ENCODE data around the gene TMEM100.
A peak's percentile ranks its signal among the peaks of the same experiment; 100 is the strongest.

Gene TMEM100

DNA sequence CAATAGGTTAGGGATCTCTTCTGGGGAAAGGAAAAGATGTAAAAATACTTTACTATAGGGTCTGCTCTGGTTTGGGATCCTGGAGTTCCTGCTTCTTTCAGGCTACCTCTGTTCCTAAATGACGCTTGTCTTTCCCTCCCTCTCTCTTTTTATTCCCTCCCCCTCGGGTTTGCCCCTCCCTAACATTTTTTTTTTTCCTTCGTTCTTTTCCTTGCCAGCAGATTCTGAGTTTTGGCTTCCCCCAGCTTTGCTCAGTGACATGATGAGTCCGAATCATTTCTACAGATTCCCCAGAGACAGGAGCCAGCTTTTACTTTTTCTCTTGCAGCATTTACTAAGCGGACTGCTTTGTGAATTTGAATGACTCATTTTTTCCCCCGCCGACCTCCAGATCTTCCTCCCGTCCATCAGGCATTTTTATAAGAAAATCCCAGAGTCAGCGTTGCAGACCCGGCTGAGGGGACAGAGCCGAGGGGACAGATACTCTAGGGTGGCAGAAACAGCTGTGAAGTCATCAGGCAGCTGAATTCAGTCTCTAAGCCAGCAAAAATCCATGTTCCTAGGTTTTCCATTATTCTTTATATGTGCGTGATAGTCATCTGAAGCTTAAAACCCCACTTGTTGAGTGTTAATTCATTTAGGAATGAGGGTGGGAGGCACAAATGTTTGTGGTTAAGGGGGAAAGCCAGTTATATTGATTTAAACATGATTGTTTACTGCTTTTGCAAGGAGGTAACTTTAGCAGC, at the start of gene TMEM100:
Gene TMEM100 (minus strand): TSS at position 123 of the 746 bp plus-strand sequence. CDS start 1,794 bp downstream, outside the sequence.
- Mint-ChIP-seq H3K4me3 (no peak within 1 kb of the TSS), H3K27ac (no peak within 1 kb of the TSS), H3K9me3 (no peaks in the 10 kb centered on the region), H3K36me3 (no peaks in the 10 kb centered on the region), H3K4me1 (no peaks in the 10 kb centered on the region), H3K27me3 (peaks cover 32% of the 10 kb centered on the region)

DNA sequence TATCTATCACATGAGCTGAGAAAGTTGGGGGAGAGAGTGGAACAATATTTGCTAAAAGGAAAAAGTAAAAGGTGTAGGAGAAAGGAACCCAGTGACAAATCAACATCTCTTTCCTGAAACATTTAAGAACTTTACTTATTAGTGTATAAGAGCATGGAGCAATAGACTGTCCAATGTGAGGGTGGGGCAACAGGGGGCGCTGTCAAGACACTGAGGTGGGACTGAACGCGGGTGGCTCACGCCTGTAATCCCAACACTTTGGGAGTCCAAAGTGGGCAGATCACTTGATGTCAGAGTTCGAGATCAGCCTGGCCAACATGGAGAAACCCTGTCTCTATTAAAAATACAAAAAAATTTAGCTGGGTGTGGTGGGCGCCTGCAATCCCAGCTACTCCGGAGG, 49.4 kb upstream of the TMEM100 start:
- no peaks in the 10 kb centered on the region for H3K9me3 Mint-ChIP-seq
- H3K27me3 Mint-ChIP-seq = no peaks in the 10 kb centered on the region
- no peaks in the 10 kb centered on the region for H3K4me1 Mint-ChIP-seq
- no peak overlapping the region for H3K27ac Mint-ChIP-seq
- no peak overlapping the region for H3K4me3 Mint-ChIP-seq
- H3K36me3 Mint-ChIP-seq = peaks cover 16% of the 10 kb centered on the region

- no peaks in the 10 kb centered on the region for H3K9me3 Mint-ChIP-seq
- no peaks in the 10 kb centered on the region for H3K27me3 Mint-ChIP-seq
- no peak overlapping the region for H3K27ac Mint-ChIP-seq
- H3K36me3 Mint-ChIP-seq = peaks cover 8% of the 10 kb centered on the region
- no peak overlapping the region for H3K4me3 Mint-ChIP-seq
- no peaks in the 10 kb centered on the region for H3K4me1 Mint-ChIP-seq
These were observed 47.7 kb upstream of the TMEM100 start for GRCh38 chr17:55770196-55770870.

- no peak overlapping the region for H3K27ac Mint-ChIP-seq
- H3K4me3 Mint-ChIP-seq = no peak overlapping the region
- no peaks in the 10 kb centered on the region for H3K4me1 Mint-ChIP-seq
- H3K9me3 Mint-ChIP-seq = no peaks in the 10 kb centered on the region
- no peaks in the 10 kb centered on the region for H3K27me3 Mint-ChIP-seq
- H3K36me3 Mint-ChIP-seq = peaks cover 8% of the 10 kb centered on the region
These were observed 46.9 kb upstream of the TMEM100 start for GRCh38 chr17:55769625-55770000.

DNA sequence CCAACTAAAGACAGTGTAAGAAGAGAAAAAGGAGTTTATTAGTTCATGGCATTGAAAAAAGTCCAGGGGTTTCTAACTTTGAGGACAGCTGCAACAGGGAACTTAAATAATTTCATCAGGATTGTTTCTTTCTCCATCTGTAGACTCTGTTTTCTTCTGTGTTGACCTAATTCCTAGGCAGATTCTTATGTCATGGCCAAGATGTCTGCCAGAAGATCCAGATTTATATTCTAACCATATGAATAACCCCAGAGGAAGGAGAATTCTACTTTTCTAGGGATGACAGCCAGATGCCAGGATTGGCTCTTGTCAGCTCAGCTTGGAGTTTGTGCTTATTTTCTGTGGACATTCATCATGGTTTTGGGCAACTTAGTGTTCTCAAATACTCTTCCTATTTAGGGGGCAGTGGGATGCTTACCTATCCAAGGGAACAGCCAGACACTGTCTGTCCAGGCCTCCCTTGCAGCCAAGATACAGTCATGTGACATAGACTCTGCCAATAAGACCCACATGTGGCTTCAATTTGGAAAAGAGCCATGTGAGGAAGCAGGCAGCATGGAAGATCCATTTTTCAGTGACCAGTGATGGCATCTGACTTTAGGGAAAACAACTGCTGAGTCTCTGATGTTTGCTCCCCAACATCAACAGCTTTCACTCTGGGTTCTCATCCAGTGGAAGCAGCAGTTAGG, 46.4 kb upstream of the TMEM100 start:
- peaks cover 8% of the 10 kb centered on the region for H3K36me3 Mint-ChIP-seq
- no peak overlapping the region for H3K27ac Mint-ChIP-seq
- H3K9me3 Mint-ChIP-seq = no peaks in the 10 kb centered on the region
- H3K27me3 Mint-ChIP-seq = no peaks in the 10 kb centered on the region
- no peaks in the 10 kb centered on the region for H3K4me1 Mint-ChIP-seq
- no peak overlapping the region for H3K4me3 Mint-ChIP-seq

- Mint-ChIP-seq H3K4me3 (no peak overlapping the region), H3K36me3 (no peaks in the 10 kb centered on the region), H3K4me1 (no peaks in the 10 kb centered on the region), H3K9me3 (no peaks in the 10 kb centered on the region), H3K27ac (no peak overlapping the region), H3K27me3 (no peaks in the 10 kb centered on the region)
These were observed 42.8 kb upstream of the TMEM100 start for GRCh38 chr17:55765472-55765871.

- H3K9me3 Mint-ChIP-seq = no peaks in the 10 kb centered on the region
- H3K27me3 Mint-ChIP-seq = no peaks in the 10 kb centered on the region
- no peak overlapping the region for H3K4me3 Mint-ChIP-seq
- no peak overlapping the region for H3K27ac Mint-ChIP-seq
- H3K4me1 Mint-ChIP-seq = no peaks in the 10 kb centered on the region
- H3K36me3 Mint-ChIP-seq = no peaks in the 10 kb centered on the region
These were observed 41.9 kb upstream of the TMEM100 start for GRCh38 chr17:55764610-55765009.

DNA sequence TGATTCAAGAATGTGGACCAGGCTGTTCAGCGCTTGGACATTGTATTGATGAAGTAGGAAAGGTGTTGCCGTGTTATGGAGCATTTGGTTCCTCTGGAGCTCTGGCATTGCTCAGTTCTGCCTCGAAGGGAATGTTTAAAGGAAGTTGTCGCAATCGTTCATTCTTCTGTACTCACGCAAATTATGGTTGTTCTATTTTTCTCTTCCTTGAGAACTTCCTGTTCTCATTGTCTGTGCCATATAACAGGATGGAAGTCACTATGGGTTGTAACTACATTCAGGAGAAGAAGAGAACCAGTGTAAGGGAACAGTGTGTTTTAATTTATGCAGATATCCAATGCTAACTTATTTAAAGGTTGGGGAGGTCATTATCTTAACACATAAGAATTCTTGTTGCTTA, 41.2 kb upstream of the TMEM100 start:
- H3K36me3 Mint-ChIP-seq = no peaks in the 10 kb centered on the region
- no peaks in the 10 kb centered on the region for H3K9me3 Mint-ChIP-seq
- no peak overlapping the region for H3K27ac Mint-ChIP-seq
- no peaks in the 10 kb centered on the region for H3K27me3 Mint-ChIP-seq
- H3K4me3 Mint-ChIP-seq = no peak overlapping the region
- H3K4me1 Mint-ChIP-seq = no peaks in the 10 kb centered on the region

GRCh38 chr17:55762086-55762858, 39.6 kb upstream of the TMEM100 start:
- no peaks in the 10 kb centered on the region for H3K9me3 Mint-ChIP-seq
- H3K27ac Mint-ChIP-seq = no peak overlapping the region
- no peaks in the 10 kb centered on the region for H3K27me3 Mint-ChIP-seq
- no peak overlapping the region for H3K4me3 Mint-ChIP-seq
- no peaks in the 10 kb centered on the region for H3K36me3 Mint-ChIP-seq
- no peaks in the 10 kb centered on the region for H3K4me1 Mint-ChIP-seq

GRCh38 chr17:55760643-55761355, 38.1 kb upstream of the TMEM100 start:
- no peak overlapping the region for H3K4me3 Mint-ChIP-seq
- no peaks in the 10 kb centered on the region for H3K36me3 Mint-ChIP-seq
- H3K27ac Mint-ChIP-seq = no peak overlapping the region
- no peaks in the 10 kb centered on the region for H3K4me1 Mint-ChIP-seq
- no peaks in the 10 kb centered on the region for H3K9me3 Mint-ChIP-seq
- H3K27me3 Mint-ChIP-seq = no peaks in the 10 kb centered on the region

DNA sequence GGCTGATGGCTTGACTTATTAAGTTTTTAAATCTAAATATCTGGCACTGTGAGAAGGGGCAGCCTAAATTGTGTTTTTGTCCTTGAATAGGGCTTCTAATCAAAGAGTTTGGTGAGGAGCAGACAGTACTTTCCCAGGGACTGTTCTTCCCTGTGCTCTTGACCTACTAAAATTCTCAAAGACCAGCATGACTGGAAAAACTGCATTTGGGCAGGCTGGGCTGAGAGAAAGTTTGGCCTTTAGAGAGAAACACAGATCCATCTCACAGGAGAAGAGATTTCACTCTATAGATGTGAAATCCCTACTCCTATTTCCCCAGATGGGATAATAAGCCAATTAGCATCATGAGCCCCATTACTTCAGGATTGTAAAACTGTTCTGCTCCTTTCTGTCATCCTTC, 35.5 kb upstream of the TMEM100 start:
- Mint-ChIP-seq H3K27ac (no peak overlapping the region), H3K4me1 (no peaks in the 10 kb centered on the region)

DNA sequence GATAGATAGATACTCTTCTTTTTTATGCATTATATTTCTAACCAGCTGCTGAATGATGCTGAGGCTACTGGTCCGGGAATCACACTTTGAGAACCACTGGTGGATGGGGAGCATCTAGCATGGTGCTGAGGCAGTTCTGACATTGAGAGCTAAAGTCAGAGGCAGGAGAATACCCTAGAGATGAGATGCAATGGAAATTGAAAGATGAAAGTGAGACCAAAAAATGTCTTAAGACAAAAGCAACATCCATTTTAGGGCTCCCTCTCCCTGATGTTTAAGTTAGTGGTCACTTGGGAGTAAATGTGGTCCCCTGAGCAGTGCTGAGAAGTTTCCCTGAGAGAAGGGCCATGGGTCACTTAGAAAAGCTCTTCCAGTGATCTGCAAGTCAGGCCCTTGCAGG, 35.0 kb upstream of the TMEM100 start:
- Mint-ChIP-seq H3K4me3 (no peak overlapping the region), H3K36me3 (no peaks in the 10 kb centered on the region), H3K27me3 (no peaks in the 10 kb centered on the region), H3K4me1 (no peaks in the 10 kb centered on the region), H3K27ac (no peak overlapping the region), H3K9me3 (no peaks in the 10 kb centered on the region)

More for the DNA sequence above, 35.5 kb upstream of the TMEM100 start:
- no peak overlapping the region for H3K4me3 Mint-ChIP-seq
- H3K27me3 Mint-ChIP-seq = no peaks in the 10 kb centered on the region
- H3K9me3 Mint-ChIP-seq = no peaks in the 10 kb centered on the region
- no peaks in the 10 kb centered on the region for H3K36me3 Mint-ChIP-seq

DNA sequence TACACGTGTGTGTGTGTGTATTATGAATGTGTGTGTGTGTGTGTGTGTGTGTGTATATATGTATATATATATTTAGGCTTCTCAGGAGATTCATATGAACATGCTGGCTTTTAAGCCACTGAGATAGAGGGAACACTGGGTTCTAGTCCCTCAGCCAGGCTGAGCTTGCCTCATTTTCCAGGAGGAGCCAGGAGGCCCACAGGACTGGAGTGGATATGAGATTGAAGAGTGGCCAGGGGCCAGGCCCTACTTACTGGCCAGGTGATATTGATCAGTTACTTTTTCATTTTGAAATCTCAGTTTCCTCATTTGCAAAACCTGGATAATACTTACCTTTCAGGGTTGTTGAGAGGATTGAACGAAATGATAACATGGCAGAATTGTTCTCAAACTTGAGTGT, 34.0 kb upstream of the TMEM100 start:
- H3K4me3 Mint-ChIP-seq = no peak overlapping the region
- H3K27ac Mint-ChIP-seq = no peak overlapping the region
- no peaks in the 10 kb centered on the region for H3K9me3 Mint-ChIP-seq
- H3K4me1 Mint-ChIP-seq = peaks cover 6% of the 10 kb centered on the region
- no peaks in the 10 kb centered on the region for H3K27me3 Mint-ChIP-seq
- H3K36me3 Mint-ChIP-seq = no peaks in the 10 kb centered on the region

DNA sequence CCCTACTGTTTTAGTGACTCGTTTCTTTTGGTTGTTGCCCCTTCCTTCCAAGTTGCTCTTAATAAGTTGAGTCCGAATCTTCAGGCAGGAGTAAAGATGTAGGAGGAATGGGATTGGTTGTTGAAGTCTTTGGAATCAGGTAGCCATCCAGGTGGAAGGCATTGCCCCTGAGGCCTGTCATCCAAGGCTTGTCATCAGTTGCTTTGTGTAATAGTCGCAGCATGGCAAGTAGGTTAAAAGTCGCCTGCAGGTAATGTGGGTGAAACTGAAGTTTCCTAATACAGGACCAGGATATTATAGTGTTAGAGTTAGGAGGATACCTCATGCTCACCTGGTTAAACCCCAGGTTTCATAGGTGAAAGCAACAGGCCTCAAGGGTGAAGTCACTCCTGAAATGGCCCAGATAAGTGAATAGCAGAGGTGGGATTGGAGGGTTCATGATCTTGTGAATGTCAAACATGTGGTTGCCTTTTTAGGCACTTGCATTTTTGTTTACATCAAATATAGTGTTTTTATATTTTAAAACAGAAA, 29.1 kb upstream of the TMEM100 start:
- Mint-ChIP-seq H3K4me3 (peak overlapping the region; percentile 72), H3K9me3 (no peaks in the 10 kb centered on the region), H3K36me3 (no peaks in the 10 kb centered on the region), H3K27me3 (peaks cover 8% of the 10 kb centered on the region), H3K4me1 (peaks cover 11% of the 10 kb centered on the region), H3K27ac (no peak overlapping the region)

Data from activated naive CD4-positive, alpha-beta T cell treated with anti-CD3 and anti-CD28 coated beads, Interleukin-2, amount 50 U/mL, for 24 hours (primary cell).